T-helper 17 cell (primary cell): Measurements from ENCODE around the gene MAB21L4. TPM values are rescaled to one million over a fixed set of nuclear protein-coding genes. Genes with fewer than 3 reads are reported as not detected.

Source experiments
- ATAC-seq: fragments of 150-1000 bp; cut with Tn5 transposase; 2 replicates; pipeline ENCODE4 v1.10.0; 2021; ENCODE audit warnings: mild to moderate bottlenecking, moderate library complexity
- DNase-seq, 3 donors: peaks; one replicate each; pipeline versions ENCODE4 v3.0.0 to v3.0.0-alpha.2; 2020 to 2021
- H3K9me3 ChIP-seq: one replicate; pipeline ENCODE4 v1.7.0; 2013; ENCODE audit warnings: low read length, mild to moderate bottlenecking; ENCODE audit not compliant: control insufficient read depth, poor library complexity, severe bottlenecking
- H3K27ac Mint-ChIP-seq: one replicate; pipeline ENCODE4 v1.8.0; 2022; ENCODE audit warnings: mild to moderate bottlenecking, moderate library complexity, mixed read lengths
- H3K27me3 Mint-ChIP-seq: one replicate; pipeline ENCODE4 v1.8.0; 2022; ENCODE audit warnings: mixed read lengths
- H3K36me3 Mint-ChIP-seq: one replicate; pipeline ENCODE4 v1.8.0; 2022; ENCODE audit warnings: low read depth, mixed read lengths
- H3K4me1 Mint-ChIP-seq: one replicate; pipeline ENCODE4 v1.8.0; 2022; ENCODE audit warnings: mild to moderate bottlenecking, mixed read lengths
- H3K4me3 Mint-ChIP-seq: one replicate; pipeline ENCODE4 v1.8.0; 2022; ENCODE audit warnings: mild to moderate bottlenecking, moderate library complexity, mixed read lengths
- total RNA-seq, 4 donors: library from RNA in 2 of 4; stranded (reverse) in 2 of 4; gene quantifications; one replicate each; pipeline ENCODE4 v1.2.3 and lab custom pipeline; 2022 to 2026

The MAB21L4 gene
- total RNA-seq, 2 donors from 2014 or later: not detected

- H3K4me1 Mint-ChIP-seq: no peaks in the 10 kb centered on the region
- H3K27ac Mint-ChIP-seq: no peak overlapping the region
- no peak for ATAC-seq
- no peak for DNase-seq
- no peak overlapping the region for H3K4me3 Mint-ChIP-seq
- peaks cover 55% of the 10 kb centered on the region for H3K27me3 Mint-ChIP-seq
- no peaks in the 10 kb centered on the region for H3K36me3 Mint-ChIP-seq
- H3K9me3 ChIP-seq: no peaks in the 10 kb centered on the region
Measured at GRCh38 chr2:240912878-240913809, 17.2 kb upstream of the MAB21L4 start.

GRCh38 chr2:240911641-240912265, 15.8 kb upstream of the MAB21L4 start:
- H3K27ac Mint-ChIP-seq: no peak overlapping the region
- H3K4me1 Mint-ChIP-seq: no peaks in the 10 kb centered on the region

GRCh38 chr2:240909216-240909974, 13.4 kb upstream of the MAB21L4 start:
- Mint-ChIP-seq H3K27ac (no peak overlapping the region), H3K27me3 (peaks cover 45% of the 10 kb centered on the region), H3K36me3 (no peaks in the 10 kb centered on the region), H3K4me1 (no peaks in the 10 kb centered on the region), H3K4me3 (peak overlapping the region; percentile 5)
- DNase-seq: no peak
- no peaks in the 10 kb centered on the region for H3K9me3 ChIP-seq
- ATAC-seq: no peak

More at GRCh38 chr2:240911641-240912265, 15.8 kb upstream of the MAB21L4 start:
- peaks cover 51% of the 10 kb centered on the region for H3K27me3 Mint-ChIP-seq
- H3K4me3 Mint-ChIP-seq: no peak overlapping the region
- no peaks in the 10 kb centered on the region for H3K36me3 Mint-ChIP-seq
- no peak for DNase-seq
- no peak for ATAC-seq
- no peaks in the 10 kb centered on the region for H3K9me3 ChIP-seq

- Mint-ChIP-seq H3K4me3 (no peak overlapping the region), H3K4me1 (no peaks in the 10 kb centered on the region), H3K36me3 (no peaks in the 10 kb centered on the region), H3K27ac (no peak overlapping the region), H3K27me3 (peaks cover 39% of the 10 kb centered on the region)
- DNase-seq (no peak), ATAC-seq (no peak)
- no peaks in the 10 kb centered on the region for H3K9me3 ChIP-seq
Measured at GRCh38 chr2:240906911-240907590, 11.1 kb upstream of the MAB21L4 start.

GRCh38 chr2:240906141-240906910, 10.4 kb upstream of the MAB21L4 start, which contains the start of gene CROCC2:
TSS of gene CROCC2 (plus strand) at chr2:240906336. CDS start at chr2:240906514, 178 bp downstream.
- ATAC-seq (no peak), DNase-seq (no peak)
- H3K4me3 Mint-ChIP-seq: no peak within 1 kb of the TSS
- H3K36me3 Mint-ChIP-seq: no peaks in the 10 kb centered on the region
- no peaks in the 10 kb centered on the region for H3K4me1 Mint-ChIP-seq
- peaks cover 34% of the 10 kb centered on the region for H3K27me3 Mint-ChIP-seq
- H3K9me3 ChIP-seq: no peaks in the 10 kb centered on the region
- H3K27ac Mint-ChIP-seq: no peak within 1 kb of the TSS

GRCh38 chr2:240905176-240905781, 9.3 kb upstream of the MAB21L4 start:
- ATAC-seq (no peak), DNase-seq (no peak)
- H3K36me3 Mint-ChIP-seq: no peaks in the 10 kb centered on the region
- H3K27ac Mint-ChIP-seq: no peak overlapping the region
- H3K4me3 Mint-ChIP-seq: no peak overlapping the region
- H3K27me3 Mint-ChIP-seq: peaks cover 33% of the 10 kb centered on the region
- H3K4me1 Mint-ChIP-seq: no peaks in the 10 kb centered on the region
- H3K9me3 ChIP-seq: no peaks in the 10 kb centered on the region

- Mint-ChIP-seq H3K27ac (no peak overlapping the region), H3K4me1 (no peaks in the 10 kb centered on the region), H3K36me3 (no peaks in the 10 kb centered on the region), H3K4me3 (no peak overlapping the region), H3K27me3 (peaks cover 26% of the 10 kb centered on the region)
- no peak for DNase-seq
- no peak for ATAC-seq
- H3K9me3 ChIP-seq: no peaks in the 10 kb centered on the region
Measured at GRCh38 chr2:240904216-240905175, 8.5 kb upstream of the MAB21L4 start.

- no peak for ATAC-seq
- Mint-ChIP-seq H3K4me1 (no peaks in the 10 kb centered on the region), H3K27me3 (peaks cover 23% of the 10 kb centered on the region), H3K4me3 (no peak overlapping the region), H3K36me3 (no peaks in the 10 kb centered on the region), H3K27ac (no peak overlapping the region)
- no peak for DNase-seq
- no peaks in the 10 kb centered on the region for H3K9me3 ChIP-seq
Measured at GRCh38 chr2:240903191-240904060, 7.5 kb upstream of the MAB21L4 start.

GRCh38 chr2:240902615-240903041, 6.7 kb upstream of the MAB21L4 start:
- Mint-ChIP-seq H3K36me3 (no peaks in the 10 kb centered on the region), H3K4me3 (no peak overlapping the region)

GRCh38 chr2:240901986-240902614, 6.1 kb upstream of the MAB21L4 start:
- H3K27me3 Mint-ChIP-seq: peaks cover 31% of the 10 kb centered on the region
- H3K4me1 Mint-ChIP-seq: no peaks in the 10 kb centered on the region
- H3K36me3 Mint-ChIP-seq: no peaks in the 10 kb centered on the region
- H3K4me3 Mint-ChIP-seq: no peak overlapping the region
- no peaks in the 10 kb centered on the region for H3K9me3 ChIP-seq
- no peak overlapping the region for H3K27ac Mint-ChIP-seq
- ATAC-seq: no peak
- no peak for DNase-seq

More at GRCh38 chr2:240902615-240903041, 6.7 kb upstream of the MAB21L4 start:
- Mint-ChIP-seq H3K4me1 (no peaks in the 10 kb centered on the region), H3K27me3 (peaks cover 28% of the 10 kb centered on the region), H3K27ac (no peak overlapping the region)
- DNase-seq (no peak), ATAC-seq (no peak)
- no peaks in the 10 kb centered on the region for H3K9me3 ChIP-seq
